HCT116 (cell line): ENCODE measurements around the gene FAM131B. TPM values are rescaled to one million over a fixed set of nuclear protein-coding genes. Genes with fewer than 3 reads are reported as not detected.

Source experiments
- ATAC-seq: fragments of 200-7000 bp; cut with Tn5 transposase; 2 replicates; pipeline ENCODE4 v1.9.1; 2020; ENCODE audit warnings: mild to moderate bottlenecking, moderate library complexity
- BruUV-seq: library from RNA; stranded (reverse); fragments of 400-500 nt; replicated peaks from 2 replicates; lab custom pipeline; 2021; lab: Mats Ljungman, UMichigan
- CTCF ChIA-PET: fragments of 300-600 bp; sonication (Branson Sonifier 250); formaldehyde crosslinking; loops from one replicate; lab custom pipeline; 2021; ENCODE audit warnings: antibody characterized with exemption; lab: Charles Lee
- POLR2A ChIA-PET: fragments of 300-600, 350-600 bp; sonication (Branson Sonifier 250); formaldehyde crosslinking; loops from one replicate; lab custom pipeline; 2021; ENCODE audit warnings: antibody characterized with exemption; lab: Charles Lee
- RAD21 ChIA-PET, 2 experiments: fragments of 300-600 bp; sonication (Branson Sonifier 250); formaldehyde crosslinking; loops; one replicate each; lab custom pipeline; 2023; ENCODE audit warnings: low total read pairs in 2 of 2; ENCODE audit not compliant: uncharacterized antibody in 2 of 2, unreplicated experiment in 2 of 2, low non-redundant PET in 1 of 2; lab: Charles Lee
- DNase-seq: peaks from one replicate; pipeline ENCODE4 v3.0.0-alpha.2; 2010; ENCODE audit warnings: low read depth, low spot score
- H2AFZ ChIP-seq: fragments of 200-600 bp; shearing (Covaris generic), sonication (generic); 2 replicates; pipeline ENCODE4 v1.6.1; 2017; ENCODE audit warnings: low read depth, mixed run types, mixed read lengths, antibody characterized with exemption, low read length; ENCODE audit not compliant: poor library complexity, severe bottlenecking
- H3K27ac ChIP-seq: 2 replicates; pipeline ENCODE4 v1.5.1; 2012; ENCODE audit warnings: low read depth, low read length
- H3K27me3 ChIP-seq: fragments of 200-600 bp; sonication (generic); 2 replicates; pipeline ENCODE4 v1.6.1; 2016; ENCODE audit warnings: mixed run types, low read length, mixed read lengths; ENCODE audit not compliant: insufficient read depth
- H3K36me3 ChIP-seq, 2 experiments: fragments of 200-500 bp in 1 of 2; fragments of 200-600 bp in 1 of 2; sonication (Bioruptor generic) in 1 of 2; sonication (generic) in 1 of 2; 2 replicates each; pipeline versions ENCODE4 v1.5.1 to v1.6.1; 2014 to 2016; ENCODE audit warnings: low read length in 2 of 2, inconsistent platforms in 1 of 2, mixed read lengths in 1 of 2, mixed run types in 1 of 2; ENCODE audit not compliant: insufficient read depth in 2 of 2, control insufficient read depth in 1 of 2
- H3K4me1 ChIP-seq, 2 experiments: fragments of 200-600 bp in 1 of 2; sonication (generic) in 1 of 2; 2 replicates each; pipeline versions ENCODE4 v1.5.1 to v1.6.1; 2012 to 2017; ENCODE audit warnings: low read length in 2 of 2, inconsistent platforms in 1 of 2, mild to moderate bottlenecking in 1 of 2, mixed read lengths in 1 of 2, mixed run types in 1 of 2, moderate library complexity in 1 of 2; ENCODE audit not compliant: insufficient read depth in 2 of 2, control insufficient read depth in 1 of 2
- H3K4me2 ChIP-seq: fragments of 200-600 bp; sonication (generic); 2 replicates; pipeline ENCODE4 v1.6.1; 2017; ENCODE audit warnings: mixed run types, low read length, mixed read lengths
- H3K4me3 ChIP-seq, 2 experiments: fragments of 200-600 bp in 1 of 2; sonication (generic) in 1 of 2; replicated peaks in 1 of 2; 2 replicates each; pipeline ENCODE4 v1.5.1; 2011 to 2016; ENCODE audit warnings: low read length in 2 of 2, control low read depth in 1 of 2, low read depth in 1 of 2, mild to moderate bottlenecking in 1 of 2, mixed read lengths in 1 of 2, mixed run types in 1 of 2
- H3K79me2 ChIP-seq: fragments of 200-600 bp; sonication (generic); 2 replicates; pipeline ENCODE4 v1.6.1; 2017; ENCODE audit warnings: mild to moderate bottlenecking, mixed run types, low read length, moderate library complexity, mixed read lengths; ENCODE audit not compliant: insufficient read depth
- H3K9ac ChIP-seq: fragments of 200-600 bp; sonication (generic); 2 replicates; pipeline ENCODE4 v1.6.1; 2016; ENCODE audit warnings: low read length, mixed read lengths
- H3K9me2 ChIP-seq: fragments of 200-600 bp; sonication (generic), shearing (Covaris generic); 2 replicates; pipeline ENCODE4 v1.6.1; 2017; ENCODE audit warnings: mixed run types, mild to moderate bottlenecking, moderate library complexity; ENCODE audit not compliant: insufficient read depth
- H3K9me3 ChIP-seq, 2 experiments: fragments of 200-500 bp in 1 of 2; fragments of 200-600 bp in 1 of 2; sonication (Bioruptor generic) in 1 of 2; sonication (generic) in 1 of 2; 2 replicates each; pipeline ENCODE4 v1.6.1; 2014 to 2017; ENCODE audit warnings: low read length in 2 of 2, mixed read lengths in 2 of 2, inconsistent platforms in 1 of 2, low read depth in 1 of 2, mild to moderate bottlenecking in 1 of 2, mixed run types in 1 of 2, moderate library complexity in 1 of 2; ENCODE audit not compliant: control insufficient read depth in 1 of 2, insufficient read depth in 1 of 2
- H4K20me1 ChIP-seq: fragments of 200-600 bp; sonication (generic), shearing (Covaris generic); 2 replicates; pipeline ENCODE4 v1.6.1; 2017; ENCODE audit warnings: mixed run types, mild to moderate bottlenecking, moderate library complexity; ENCODE audit not compliant: insufficient read depth
- CBX3 ChIP-seq: IDR thresholded peaks from 2 replicates; pipeline ENCODE4 v1.6.1; 2012; ENCODE audit warnings: low read depth
- CEBPB ChIP-seq: IDR thresholded peaks from 2 replicates; pipeline ENCODE4 v1.6.1; 2012; ENCODE audit warnings: low read depth
- EGR1 ChIP-seq: IDR thresholded peaks from 2 replicates; pipeline ENCODE4 v1.6.1; 2012; ENCODE audit warnings: low read depth
- EZH2phosphoT487 ChIP-seq: fragments of 200-600 bp; IDR thresholded peaks from 2 replicates; pipeline ENCODE4 v1.6.1; 2018; ENCODE audit warnings: antibody characterized with exemption, borderline replicate concordance
- MAX ChIP-seq: IDR thresholded peaks from 2 replicates; pipeline ENCODE4 v1.6.1; 2012
- POLR2AphosphoS5 ChIP-seq: IDR thresholded peaks from 2 replicates; pipeline ENCODE4 v1.6.1; 2011; ENCODE audit warnings: mild to moderate bottlenecking, low read depth, low read length, moderate library complexity
- REST ChIP-seq: IDR thresholded peaks from 2 replicates; pipeline ENCODE4 v1.6.1; 2012; ENCODE audit warnings: low read depth
- SIN3A ChIP-seq: IDR thresholded peaks from 2 replicates; pipeline ENCODE4 v1.6.1; 2012; ENCODE audit warnings: low read depth
- SRF ChIP-seq: IDR thresholded peaks from 2 replicates; pipeline ENCODE4 v1.6.1; 2012; ENCODE audit warnings: low read depth
- intact Hi-C: fragments of 100-400 bp; cut with micrococcal nuclease; formaldehyde crosslinking; loops from 2 replicates; pipeline ENCODE4 v1.10.0; 2022
- total RNA-seq: library from RNA; stranded (reverse); gene quantifications from one replicate; pipeline ENCODE4 v1.2.1, GENCODE V29; 2021; ENCODE audit not compliant: unreplicated experiment

FAM131B gene
- total RNA-seq, 1 experiment from 2014 or later: 0.20 TPM

- RAD21 ChIA-PET: no interaction called here
Measured at GRCh38 chr7:143346018-143346417, 16.5 kb downstream of the FAM131B start.

More at GRCh38 chr7:143346018-143346417, 16.5 kb downstream of the FAM131B start:
- BruUV-seq: TSS peak; percentile 30
- no peaks in the 10 kb centered on the region for H4K20me1 ChIP-seq
- no peak; the same call in 1 of the 2 replicates for ATAC-seq
- no peak overlapping the region for H3K27ac ChIP-seq
- H3K9ac ChIP-seq: peak overlapping the region; percentile 40; the same call in 1 of the 2 replicates
- DNase-seq: no peak
- no peaks in the 10 kb centered on the region for H3K9me2 ChIP-seq
- no peaks in the 10 kb centered on the region for H3K36me3 ChIP-seq
- H3K27me3 ChIP-seq: no peaks in the 10 kb centered on the region
- H3K4me1 ChIP-seq: peaks cover 4 to 14% of the 10 kb centered on the region in 2 experiments; a peak in 3 of 4 replicates
- TF ChIP-seq EGR1 (no peak), POLR2AphosphoS5 (no peak), REST (no peak), MAX (no peak), CBX3 (no peak), EZH2phosphoT487 (no peak), SIN3A (no peak), CEBPB (no peak), SRF (no peak)
- H3K4me3 ChIP-seq: peak overlapping the region in 1 of 2 experiments; percentile 51; a peak in 1 of 4 replicates
- ChIA-PET POLR2A (no interaction called here), CTCF (interaction anchor here (0.6 to 2.7 kb wide), 6 partner anchors 9 to 105 kb away, joined by 3 to 14 read pairs (median 5); no protein-coding TSS in a partner anchor)
- intact Hi-C loops: no loop called here
- H3K9me3 ChIP-seq: no peaks in the 10 kb centered on the region
- peak overlapping the region; percentile 80 for H3K4me2 ChIP-seq
- H3K79me2 ChIP-seq: no peaks in the 10 kb centered on the region
- peak overlapping the region; percentile 89 for H2AFZ ChIP-seq
